DOHH2 (cell line): ENCODE measurements around the gene SLC22A1.
"Not testable (repeated sequence)": the region's sequence is repeated elsewhere in the genome, so short reads cannot be mapped to it uniquely, and the experiment has no call there.

Experiments
- H3F3A ChIP-seq: fragments of 200-600 bp; sonication (generic), shearing (Covaris generic); 2 replicates; pipeline ENCODE4 v1.6.0; 2016; ENCODE audit warnings: antibody characterized with exemption, mild to moderate bottlenecking; ENCODE audit not compliant: control insufficient read depth, insufficient read depth
- H3K27ac ChIP-seq: fragments of 200-600 bp; sonication (generic); 2 replicates; pipeline ENCODE4 v1.5.1; 2014; ENCODE audit warnings: low read depth, mild to moderate bottlenecking, low read length, moderate library complexity
- H3K27me3 ChIP-seq: fragments of 200-600 bp; sonication (generic); 2 replicates; pipeline ENCODE4 v1.6.1; 2014; ENCODE audit warnings: mild to moderate bottlenecking, low read length, mixed read lengths; ENCODE audit not compliant: control insufficient read depth
- H3K36me3 ChIP-seq: fragments of 200-600 bp; sonication (generic); 2 replicates; pipeline ENCODE4 v1.6.1; 2014; ENCODE audit warnings: mild to moderate bottlenecking, low read length, moderate library complexity, mixed read lengths; ENCODE audit not compliant: control insufficient read depth
- H3K4me1 ChIP-seq: fragments of 200-600 bp; sonication (generic); 2 replicates; pipeline ENCODE4 v1.6.1; 2014; ENCODE audit warnings: mild to moderate bottlenecking, low read length, mixed read lengths; ENCODE audit not compliant: control insufficient read depth
- H3K4me2 ChIP-seq: fragments of 200-600 bp; sonication (generic); 2 replicates; pipeline ENCODE4 v1.6.0; 2014; ENCODE audit warnings: mild to moderate bottlenecking, low read length, moderate library complexity
- H3K4me3 ChIP-seq: fragments of 200-600 bp; sonication (generic); 2 replicates; pipeline ENCODE4 v1.5.1; 2014; ENCODE audit warnings: mild to moderate bottlenecking, low read length, mixed read lengths
- H3K79me2 ChIP-seq: fragments of 200-600 bp; sonication (generic); 2 replicates; pipeline ENCODE4 v1.6.1; 2014; ENCODE audit warnings: mild to moderate bottlenecking, low read length, mixed read lengths; ENCODE audit not compliant: control insufficient read depth
- H3K9me2 ChIP-seq: fragments of 200-600 bp; sonication (generic); replicated peaks from 2 replicates; pipeline ENCODE4 v1.6.1; 2014; ENCODE audit warnings: mild to moderate bottlenecking, low read length, mixed read lengths; ENCODE audit not compliant: control insufficient read depth
- H3K9me3 ChIP-seq: fragments of 200-600 bp; sonication (generic); 2 replicates; pipeline ENCODE4 v1.6.1; 2014; ENCODE audit warnings: antibody characterized with exemption, low read length, mixed read lengths; ENCODE audit not compliant: control insufficient read depth, insufficient read depth
- H4K20me1 ChIP-seq: fragments of 200-600 bp; sonication (generic); 2 replicates; pipeline ENCODE4 v1.6.0; 2014; ENCODE audit warnings: low read depth, mild to moderate bottlenecking, antibody characterized with exemption, low read length, moderate library complexity; ENCODE audit not compliant: control insufficient read depth, insufficient read depth
- CTCF ChIP-seq: fragments of 200-600 bp; sonication (generic); IDR thresholded peaks from one replicate; pipeline ENCODE4 v1.5.1; 2014; ENCODE audit warnings: antibody characterized with exemption, mild to moderate bottlenecking, low read depth, low read length; ENCODE audit not compliant: poor library complexity, severe bottlenecking
- EZH2phosphoT487 ChIP-seq: fragments of 200-600 bp; sonication (generic); IDR thresholded peaks from 2 replicates; pipeline ENCODE4 v1.6.1; 2017; ENCODE audit warnings: borderline replicate concordance, mild to moderate bottlenecking, antibody characterized with exemption, low read length, moderate library complexity, mixed read lengths

Gene SLC22A1

DNA sequence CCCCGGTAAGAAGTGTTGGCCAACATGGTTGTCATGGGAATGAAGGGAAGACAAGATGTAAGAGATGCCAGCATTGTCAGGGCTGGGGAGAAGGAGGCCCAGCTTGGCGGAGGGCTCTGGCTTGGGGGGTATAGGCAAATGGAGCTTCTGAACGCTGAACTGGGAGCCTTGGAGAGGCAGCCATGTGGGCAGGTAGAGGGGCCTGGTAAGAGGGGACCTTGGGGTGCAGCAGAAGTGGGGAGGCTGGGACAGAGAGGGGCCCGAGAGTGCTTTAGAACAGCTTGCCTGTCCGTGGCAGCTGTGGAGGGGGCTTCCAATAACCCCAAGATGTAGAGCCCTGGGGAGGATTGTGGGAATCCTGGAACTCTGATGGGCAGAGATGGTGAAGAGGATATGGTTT is 3.0 kb downstream of the SLC22A1 start:
- TF ChIP-seq EZH2phosphoT487 = no peak
- Histone ChIP-seq H3K36me3 (no peaks in the 10 kb centered on the region), H3K27me3 (no peaks in the 10 kb centered on the region), H3K79me2 (no peaks in the 10 kb centered on the region), H3K4me3 (no peak overlapping the region), H3K4me2 (no peak overlapping the region), H3K4me1 (no peaks in the 10 kb centered on the region), H3K9me2 (no peaks in the 10 kb centered on the region), H3K9me3 (no peaks in the 10 kb centered on the region), H3F3A (no peaks in the 10 kb centered on the region), H3K27ac (no peak overlapping the region), H4K20me1 (no peaks in the 10 kb centered on the region)

GRCh38 chr6:160125105-160125504 is 3.5 kb downstream of the SLC22A1 start:
- not testable (repeated sequence) for H4K20me1 ChIP-seq, H3K27me3 ChIP-seq, H3K9me2 ChIP-seq, H3K4me3 ChIP-seq, H3K36me3 ChIP-seq, H3K4me2 ChIP-seq, H3K79me2 ChIP-seq, H3K27ac ChIP-seq, H3K9me3 ChIP-seq, H3F3A ChIP-seq, H3K4me1 ChIP-seq

GRCh38 chr6:160127270-160128124 is 5.9 kb downstream of the SLC22A1 start:
- Histone ChIP-seq H3K4me1 (no peaks in the 10 kb centered on the region), H3K9me3 (no peaks in the 10 kb centered on the region), H3K79me2 (no peaks in the 10 kb centered on the region), H3F3A (no peaks in the 10 kb centered on the region), H3K4me2 (no peak overlapping the region), H3K36me3 (no peaks in the 10 kb centered on the region), H3K9me2 (no peaks in the 10 kb centered on the region), H4K20me1 (no peaks in the 10 kb centered on the region), H3K27me3 (no peaks in the 10 kb centered on the region), H3K27ac (no peak overlapping the region), H3K4me3 (no peak overlapping the region)
- TF ChIP-seq EZH2phosphoT487 (no peak), CTCF (no peak)

GRCh38 chr6:160128125-160128683 is 6.6 kb downstream of the SLC22A1 start:
- Histone ChIP-seq H3K4me2 (no peak overlapping the region), H3K79me2 (no peaks in the 10 kb centered on the region), H3K27me3 (no peaks in the 10 kb centered on the region), H3K9me3 (no peaks in the 10 kb centered on the region), H3K4me1 (no peaks in the 10 kb centered on the region), H3K27ac (no peak overlapping the region), H3F3A (no peaks in the 10 kb centered on the region), H3K4me3 (no peak overlapping the region), H3K36me3 (no peaks in the 10 kb centered on the region), H4K20me1 (no peaks in the 10 kb centered on the region), H3K9me2 (no peaks in the 10 kb centered on the region)
- TF ChIP-seq CTCF (no peak), EZH2phosphoT487 (no peak)
